Measurements from ENCODE around the gene ATP6V0A4. TPM values are rescaled to one million over a fixed set of nuclear protein-coding genes. Genes with fewer than 3 reads are reported as not detected.

Gene ATP6V0A4
- total and polyA plus RNA-seq, 2 of the 13 experiments (the other 11 are each of a cell fraction or from before 2014, with no cell fraction given), result 0.24 to 0.25 TPM

DNA sequence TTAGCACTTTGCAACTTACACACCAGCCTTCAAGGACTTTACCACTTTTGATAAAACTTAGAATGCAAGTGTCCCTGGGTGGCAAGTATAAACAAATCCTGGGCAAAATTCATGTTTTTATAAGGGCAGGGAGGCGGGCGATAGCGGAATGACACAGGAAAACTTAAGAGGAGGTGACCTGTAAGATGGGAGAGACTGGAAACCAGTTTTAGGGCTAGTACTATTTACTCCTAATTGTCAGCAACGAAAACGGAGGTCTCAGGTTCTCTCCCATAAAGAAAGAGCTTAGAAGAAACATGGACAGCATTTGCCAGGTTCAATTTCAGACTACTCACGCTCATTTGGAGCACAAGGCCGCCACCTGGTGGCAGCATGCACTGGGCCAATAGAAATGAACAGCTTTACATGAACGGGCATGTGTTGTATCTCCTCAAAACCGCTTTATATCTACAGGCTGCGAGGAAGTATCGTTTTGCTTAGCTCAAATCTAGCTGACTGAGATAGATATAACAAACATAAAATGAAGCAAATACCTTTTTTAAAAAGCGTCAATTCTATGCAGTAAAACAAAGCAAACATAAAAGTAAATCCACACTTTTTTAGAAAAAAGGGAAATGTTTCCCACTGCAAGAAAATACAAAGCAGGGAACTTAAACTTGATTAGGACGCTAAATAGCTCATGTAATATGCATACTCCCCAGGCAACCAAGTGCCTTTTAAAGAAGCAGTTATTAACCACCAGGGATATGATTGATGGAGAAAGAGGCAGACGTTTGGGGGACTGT lies 59.3 kb downstream of the ATP6V0A4 start (continued):
- 0 out of 2 replicates have a peak, but pooled peaks have one; percentile 39 for TF ChIP-seq KDM3A (CRISPR knock-in tag; IDR thresholded peaks at IDR 0.05; ENCODE audit: low read depth)
- TF ChIP-seq, protein P1, sequence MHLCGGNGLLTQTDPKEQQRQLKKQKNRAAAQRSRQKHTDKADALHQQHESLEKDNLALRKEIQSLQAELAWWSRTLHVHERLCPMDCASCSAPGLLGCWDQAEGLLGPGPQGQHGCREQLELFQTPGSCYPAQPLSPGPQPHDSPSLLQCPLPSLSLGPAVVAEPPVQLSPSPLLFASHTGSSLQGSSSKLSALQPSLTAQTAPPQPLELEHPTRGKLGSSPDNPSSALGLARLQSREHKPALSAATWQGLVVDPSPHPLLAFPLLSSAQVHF (CRISPR knock-in tag; IDR thresholded peaks at IDR 0.05), result no peak
- TF ChIP-seq, protein P2, sequence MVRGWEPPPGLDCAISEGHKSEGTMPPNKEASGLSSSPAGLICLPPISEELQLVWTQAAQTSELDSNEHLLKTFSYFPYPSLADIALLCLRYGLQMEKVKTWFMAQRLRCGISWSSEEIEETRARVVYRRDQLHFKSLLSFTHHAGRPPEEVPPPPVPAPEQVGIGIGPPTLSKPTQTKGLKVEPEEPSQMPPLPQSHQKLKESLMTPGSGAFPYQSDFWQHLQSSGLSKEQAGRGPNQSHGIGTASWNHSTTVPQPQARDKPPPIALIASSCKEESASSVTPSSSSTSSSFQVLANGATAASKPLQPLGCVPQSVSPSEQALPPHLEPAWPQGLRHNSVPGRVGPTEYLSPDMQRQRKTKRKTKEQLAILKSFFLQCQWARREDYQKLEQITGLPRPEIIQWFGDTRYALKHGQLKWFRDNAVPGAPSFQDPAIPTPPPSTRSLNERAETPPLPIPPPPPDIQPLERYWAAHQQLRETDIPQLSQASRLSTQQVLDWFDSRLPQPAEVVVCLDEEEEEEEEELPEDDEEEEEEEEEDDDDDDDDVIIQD (CRISPR knock-in tag; IDR thresholded peaks at IDR 0.05; ENCODE audit: low read depth), result peak; percentile 53; the same call in 1 of the 2 replicates
- peak; percentile 63 for TF ChIP-seq GATAD2A (CRISPR knock-in tag; IDR thresholded peaks at IDR 0.05)
- TF ChIP-seq, protein P3, sequence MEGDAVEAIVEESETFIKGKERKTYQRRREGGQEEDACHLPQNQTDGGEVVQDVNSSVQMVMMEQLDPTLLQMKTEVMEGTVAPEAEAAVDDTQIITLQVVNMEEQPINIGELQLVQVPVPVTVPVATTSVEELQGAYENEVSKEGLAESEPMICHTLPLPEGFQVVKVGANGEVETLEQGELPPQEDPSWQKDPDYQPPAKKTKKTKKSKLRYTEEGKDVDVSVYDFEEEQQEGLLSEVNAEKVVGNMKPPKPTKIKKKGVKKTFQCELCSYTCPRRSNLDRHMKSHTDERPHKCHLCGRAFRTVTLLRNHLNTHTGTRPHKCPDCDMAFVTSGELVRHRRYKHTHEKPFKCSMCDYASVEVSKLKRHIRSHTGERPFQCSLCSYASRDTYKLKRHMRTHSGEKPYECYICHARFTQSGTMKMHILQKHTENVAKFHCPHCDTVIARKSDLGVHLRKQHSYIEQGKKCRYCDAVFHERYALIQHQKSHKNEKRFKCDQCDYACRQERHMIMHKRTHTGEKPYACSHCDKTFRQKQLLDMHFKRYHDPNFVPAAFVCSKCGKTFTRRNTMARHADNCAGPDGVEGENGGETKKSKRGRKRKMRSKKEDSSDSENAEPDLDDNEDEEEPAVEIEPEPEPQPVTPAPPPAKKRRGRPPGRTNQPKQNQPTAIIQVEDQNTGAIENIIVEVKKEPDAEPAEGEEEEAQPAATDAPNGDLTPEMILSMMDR (CRISPR knock-in tag; IDR thresholded peaks at IDR 0.05), result peak; percentile 95
- no peak for TF ChIP-seq ZNF772 (CRISPR knock-in tag; IDR thresholded peaks at IDR 0.05)
- peak; percentile 46; the same call in 1 of the 2 replicates for TF ChIP-seq ZNF501 (CRISPR knock-in tag; IDR thresholded peaks at IDR 0.05)
- TF ChIP-seq, protein P4, sequence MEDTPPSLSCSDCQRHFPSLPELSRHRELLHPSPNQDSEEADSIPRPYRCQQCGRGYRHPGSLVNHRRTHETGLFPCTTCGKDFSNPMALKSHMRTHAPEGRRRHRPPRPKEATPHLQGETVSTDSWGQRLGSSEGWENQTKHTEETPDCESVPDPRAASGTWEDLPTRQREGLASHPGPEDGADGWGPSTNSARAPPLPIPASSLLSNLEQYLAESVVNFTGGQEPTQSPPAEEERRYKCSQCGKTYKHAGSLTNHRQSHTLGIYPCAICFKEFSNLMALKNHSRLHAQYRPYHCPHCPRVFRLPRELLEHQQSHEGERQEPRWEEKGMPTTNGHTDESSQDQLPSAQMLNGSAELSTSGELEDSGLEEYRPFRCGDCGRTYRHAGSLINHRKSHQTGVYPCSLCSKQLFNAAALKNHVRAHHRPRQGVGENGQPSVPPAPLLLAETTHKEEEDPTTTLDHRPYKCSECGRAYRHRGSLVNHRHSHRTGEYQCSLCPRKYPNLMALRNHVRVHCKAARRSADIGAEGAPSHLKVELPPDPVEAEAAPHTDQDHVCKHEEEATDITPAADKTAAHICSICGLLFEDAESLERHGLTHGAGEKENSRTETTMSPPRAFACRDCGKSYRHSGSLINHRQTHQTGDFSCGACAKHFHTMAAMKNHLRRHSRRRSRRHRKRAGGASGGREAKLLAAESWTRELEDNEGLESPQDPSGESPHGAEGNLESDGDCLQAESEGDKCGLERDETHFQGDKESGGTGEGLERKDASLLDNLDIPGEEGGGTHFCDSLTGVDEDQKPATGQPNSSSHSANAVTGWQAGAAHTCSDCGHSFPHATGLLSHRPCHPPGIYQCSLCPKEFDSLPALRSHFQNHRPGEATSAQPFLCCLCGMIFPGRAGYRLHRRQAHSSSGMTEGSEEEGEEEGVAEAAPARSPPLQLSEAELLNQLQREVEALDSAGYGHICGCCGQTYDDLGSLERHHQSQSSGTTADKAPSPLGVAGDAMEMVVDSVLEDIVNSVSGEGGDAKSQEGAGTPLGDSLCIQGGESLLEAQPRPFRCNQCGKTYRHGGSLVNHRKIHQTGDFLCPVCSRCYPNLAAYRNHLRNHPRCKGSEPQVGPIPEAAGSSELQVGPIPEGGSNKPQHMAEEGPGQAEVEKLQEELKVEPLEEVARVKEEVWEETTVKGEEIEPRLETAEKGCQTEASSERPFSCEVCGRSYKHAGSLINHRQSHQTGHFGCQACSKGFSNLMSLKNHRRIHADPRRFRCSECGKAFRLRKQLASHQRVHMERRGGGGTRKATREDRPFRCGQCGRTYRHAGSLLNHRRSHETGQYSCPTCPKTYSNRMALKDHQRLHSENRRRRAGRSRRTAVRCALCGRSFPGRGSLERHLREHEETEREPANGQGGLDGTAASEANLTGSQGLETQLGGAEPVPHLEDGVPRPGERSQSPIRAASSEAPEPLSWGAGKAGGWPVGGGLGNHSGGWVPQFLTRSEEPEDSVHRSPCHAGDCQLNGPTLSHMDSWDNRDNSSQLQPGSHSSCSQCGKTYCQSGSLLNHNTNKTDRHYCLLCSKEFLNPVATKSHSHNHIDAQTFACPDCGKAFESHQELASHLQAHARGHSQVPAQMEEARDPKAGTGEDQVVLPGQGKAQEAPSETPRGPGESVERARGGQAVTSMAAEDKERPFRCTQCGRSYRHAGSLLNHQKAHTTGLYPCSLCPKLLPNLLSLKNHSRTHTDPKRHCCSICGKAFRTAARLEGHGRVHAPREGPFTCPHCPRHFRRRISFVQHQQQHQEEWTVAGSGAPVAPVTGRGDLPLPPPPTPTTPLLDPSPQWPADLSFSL (CRISPR knock-in tag; IDR thresholded peaks at IDR 0.05), result no peak
- TF ChIP-seq, protein P5, sequence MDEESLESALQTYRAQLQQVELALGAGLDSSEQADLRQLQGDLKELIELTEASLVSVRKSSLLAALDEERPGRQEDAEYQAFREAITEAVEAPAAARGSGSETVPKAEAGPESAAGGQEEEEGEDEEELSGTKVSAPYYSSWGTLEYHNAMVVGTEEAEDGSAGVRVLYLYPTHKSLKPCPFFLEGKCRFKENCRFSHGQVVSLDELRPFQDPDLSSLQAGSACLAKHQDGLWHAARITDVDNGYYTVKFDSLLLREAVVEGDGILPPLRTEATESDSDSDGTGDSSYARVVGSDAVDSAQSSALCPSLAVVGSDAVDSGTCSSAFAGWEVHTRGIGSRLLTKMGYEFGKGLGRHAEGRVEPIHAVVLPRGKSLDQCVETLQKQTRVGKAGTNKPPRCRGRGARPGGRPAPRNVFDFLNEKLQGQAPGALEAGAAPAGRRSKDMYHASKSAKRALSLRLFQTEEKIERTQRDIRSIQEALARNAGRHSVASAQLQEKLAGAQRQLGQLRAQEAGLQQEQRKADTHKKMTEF (CRISPR knock-in tag; IDR thresholded peaks at IDR 0.05), result 0 out of 2 replicates have a peak, but pooled peaks have one; percentile 36
- peak; percentile 85; the same call in 1 of the 2 replicates for TF ChIP-seq TOE1 (CRISPR knock-in tag; IDR thresholded peaks at IDR 0.05)
- TF ChIP-seq, protein P6, sequence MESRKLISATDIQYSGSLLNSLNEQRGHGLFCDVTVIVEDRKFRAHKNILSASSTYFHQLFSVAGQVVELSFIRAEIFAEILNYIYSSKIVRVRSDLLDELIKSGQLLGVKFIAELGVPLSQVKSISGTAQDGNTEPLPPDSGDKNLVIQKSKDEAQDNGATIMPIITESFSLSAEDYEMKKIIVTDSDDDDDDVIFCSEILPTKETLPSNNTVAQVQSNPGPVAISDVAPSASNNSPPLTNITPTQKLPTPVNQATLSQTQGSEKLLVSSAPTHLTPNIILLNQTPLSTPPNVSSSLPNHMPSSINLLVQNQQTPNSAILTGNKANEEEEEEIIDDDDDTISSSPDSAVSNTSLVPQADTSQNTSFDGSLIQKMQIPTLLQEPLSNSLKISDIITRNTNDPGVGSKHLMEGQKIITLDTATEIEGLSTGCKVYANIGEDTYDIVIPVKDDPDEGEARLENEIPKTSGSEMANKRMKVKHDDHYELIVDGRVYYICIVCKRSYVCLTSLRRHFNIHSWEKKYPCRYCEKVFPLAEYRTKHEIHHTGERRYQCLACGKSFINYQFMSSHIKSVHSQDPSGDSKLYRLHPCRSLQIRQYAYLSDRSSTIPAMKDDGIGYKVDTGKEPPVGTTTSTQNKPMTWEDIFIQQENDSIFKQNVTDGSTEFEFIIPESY (CRISPR knock-in tag; IDR thresholded peaks at IDR 0.05), result peak; percentile 50; the same call in 1 of the 2 replicates

All from HepG2 (cell line).